ENCODE data around the gene KLHDC7A.

KLHDC7A gene

DNA sequence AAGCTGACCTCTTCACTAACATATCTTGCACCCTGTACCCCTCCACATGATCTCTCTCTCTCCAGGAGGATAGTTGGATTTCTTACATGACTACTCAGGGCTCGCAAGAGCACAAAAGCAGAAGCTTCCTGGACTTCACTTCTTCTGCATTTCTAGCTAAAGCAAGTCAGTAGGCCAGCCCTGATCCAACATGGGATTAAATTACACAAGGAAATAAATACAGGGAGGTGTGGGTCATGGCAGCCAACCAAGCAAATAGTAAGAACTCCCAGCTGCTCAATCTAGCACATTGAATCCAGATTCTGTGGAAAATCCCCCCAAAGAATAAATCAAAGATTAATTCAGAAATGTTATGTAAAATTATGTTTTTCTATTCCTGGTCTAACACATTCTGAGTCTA, 33.3 kb downstream of the KLHDC7A start:
- Histone ChIP-seq H3K4me1 (ENCODE audit: insufficient read depth, low read length) (no peaks in the 10 kb centered on the region), H3K36me3 (ENCODE audit: insufficient read depth, low read depth, low read length) (no peaks in the 10 kb centered on the region), H3K9ac (ENCODE audit: low read depth, low read length) (no peak overlapping the region), H3K27ac (ENCODE audit: low read length) (no peak overlapping the region), H3K4me3 (ENCODE audit: low read length) (no peak overlapping the region), H3K27me3 (ENCODE audit: insufficient read depth, low read length) (no peaks in the 10 kb centered on the region), H3K9me3 (ENCODE audit: insufficient read depth, low read depth, low read length) (peaks cover 13% of the 10 kb centered on the region)

DNA sequence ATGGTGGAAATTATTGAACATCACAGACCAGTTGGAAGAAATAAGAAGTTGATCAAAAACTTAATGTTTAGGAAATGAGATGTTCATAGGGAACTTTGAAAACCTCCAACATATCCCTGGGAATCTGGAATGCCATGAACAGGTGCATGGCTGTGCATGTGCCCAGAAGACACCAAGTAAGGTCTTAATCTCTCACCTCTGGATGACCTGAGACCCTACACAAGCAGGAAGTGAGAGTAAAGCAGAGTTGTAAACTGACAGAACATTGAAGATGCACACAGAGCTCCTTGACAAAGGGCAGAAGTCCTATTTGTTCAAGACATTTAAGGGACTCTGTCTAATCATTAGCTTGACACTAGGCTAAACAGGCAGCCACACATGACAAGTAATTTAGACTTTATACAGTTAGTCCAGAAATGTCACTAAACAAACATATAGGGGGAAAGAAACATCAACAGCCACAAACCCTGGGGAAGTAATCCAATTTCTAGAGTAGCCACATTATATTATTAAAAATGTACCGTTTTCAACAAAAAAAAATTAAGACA, 34.5 kb downstream of the KLHDC7A start:
- Histone ChIP-seq H3K4me1 (ENCODE audit: insufficient read depth, low read length) (no peaks in the 10 kb centered on the region), H3K27me3 (ENCODE audit: insufficient read depth, low read length) (no peaks in the 10 kb centered on the region), H3K36me3 (ENCODE audit: insufficient read depth, low read depth, low read length) (no peaks in the 10 kb centered on the region)

GRCh38 chr1:18516473-18516872, 35.7 kb downstream of the KLHDC7A start:
- H3K36me3 ChIP-seq (ENCODE audit: insufficient read depth, low read depth, low read length), result no peaks in the 10 kb centered on the region
- H3K27me3 ChIP-seq (ENCODE audit: insufficient read depth, low read length), result no peaks in the 10 kb centered on the region
- H3K4me1 ChIP-seq (ENCODE audit: insufficient read depth, low read length), result no peaks in the 10 kb centered on the region
- H3K9ac ChIP-seq (ENCODE audit: low read depth, low read length), result no peak overlapping the region
- H3K4me3 ChIP-seq (ENCODE audit: low read length), result no peak overlapping the region
- H3K27ac ChIP-seq (ENCODE audit: low read length), result no peak overlapping the region
- peaks cover 13% of the 10 kb centered on the region for H3K9me3 ChIP-seq (ENCODE audit: insufficient read depth, low read depth, low read length)

More for the DNA sequence above, 34.5 kb downstream of the KLHDC7A start:
- no peak overlapping the region for H3K4me3 ChIP-seq (ENCODE audit: low read length)
- H3K9me3 ChIP-seq (ENCODE audit: insufficient read depth, low read depth, low read length), result peaks cover 13% of the 10 kb centered on the region
- no peak overlapping the region for H3K27ac ChIP-seq (ENCODE audit: low read length)
- H3K9ac ChIP-seq (ENCODE audit: low read depth, low read length), result no peak overlapping the region

DNA sequence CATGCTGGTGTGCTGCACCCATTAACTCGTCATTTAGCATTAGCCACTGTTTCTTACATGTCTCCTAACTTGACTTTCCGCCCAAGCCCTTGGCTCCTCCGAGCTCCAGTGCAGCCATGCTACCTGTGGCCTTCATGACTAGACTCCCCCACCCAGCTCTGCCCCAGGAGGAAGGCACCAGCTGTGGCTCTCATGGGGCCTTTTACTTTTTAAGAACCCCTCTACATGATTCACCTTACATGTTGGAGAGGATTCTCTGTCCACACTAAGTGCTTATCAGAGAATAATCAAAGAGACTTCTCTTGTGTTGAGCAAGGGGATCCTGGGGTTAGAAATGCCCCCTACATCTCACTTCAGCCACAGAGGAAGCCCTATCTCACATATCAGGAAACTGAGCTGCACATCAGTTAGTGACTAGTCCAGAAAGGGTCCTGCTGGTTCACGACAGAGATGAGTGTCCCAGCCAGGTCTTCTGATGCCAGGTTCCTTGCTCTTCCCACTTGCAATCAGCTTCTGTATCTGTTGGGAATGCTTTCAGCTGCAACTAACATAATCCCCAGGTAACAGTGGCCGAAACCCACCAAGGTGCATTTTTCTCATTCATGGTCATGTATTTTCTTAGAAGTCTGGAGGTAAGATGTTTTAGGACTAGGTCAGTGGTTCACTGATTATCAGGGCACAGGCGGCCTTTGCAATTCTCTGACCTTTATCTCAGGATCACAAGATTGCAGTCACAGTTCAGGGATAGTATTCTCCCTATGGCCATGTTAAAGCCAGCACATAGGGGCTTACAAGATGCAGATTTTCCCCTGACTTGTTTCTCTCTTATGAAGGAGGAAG, 45.9 kb downstream of the KLHDC7A start:
- no peaks in the 10 kb centered on the region; the same call in 1 of the 2 replicates for H3K9me3 ChIP-seq (ENCODE audit: insufficient read depth, low read depth, low read length)
- no peaks in the 10 kb centered on the region for H3K27me3 ChIP-seq (ENCODE audit: insufficient read depth, low read length)
- no peak overlapping the region for H3K4me3 ChIP-seq (ENCODE audit: low read length)
- H3K36me3 ChIP-seq (ENCODE audit: insufficient read depth, low read depth, low read length), result no peaks in the 10 kb centered on the region
- H3K4me1 ChIP-seq (ENCODE audit: insufficient read depth, low read length), result no peaks in the 10 kb centered on the region
- H3K9ac ChIP-seq (ENCODE audit: low read depth, low read length), result no peak overlapping the region
- no peak overlapping the region for H3K27ac ChIP-seq (ENCODE audit: low read length)

- no peak overlapping the region for H3K27ac ChIP-seq (ENCODE audit: low read length)
- H3K9me3 ChIP-seq (ENCODE audit: insufficient read depth, low read depth, low read length), result no peaks in the 10 kb centered on the region
- H3K9ac ChIP-seq (ENCODE audit: low read depth, low read length), result no peak overlapping the region
- no peak overlapping the region for H3K4me3 ChIP-seq (ENCODE audit: low read length)
- no peaks in the 10 kb centered on the region for H3K36me3 ChIP-seq (ENCODE audit: insufficient read depth, low read depth, low read length)
- H3K27me3 ChIP-seq (ENCODE audit: insufficient read depth, low read length), result 0 out of 2 replicates have a peak, but pooled peaks cover 1% of the 10 kb centered on the region
- H3K4me1 ChIP-seq (ENCODE audit: insufficient read depth, low read length), result no peaks in the 10 kb centered on the region
Observed at GRCh38 chr1:18527514-18527913, 46.8 kb downstream of the KLHDC7A start.

DNA sequence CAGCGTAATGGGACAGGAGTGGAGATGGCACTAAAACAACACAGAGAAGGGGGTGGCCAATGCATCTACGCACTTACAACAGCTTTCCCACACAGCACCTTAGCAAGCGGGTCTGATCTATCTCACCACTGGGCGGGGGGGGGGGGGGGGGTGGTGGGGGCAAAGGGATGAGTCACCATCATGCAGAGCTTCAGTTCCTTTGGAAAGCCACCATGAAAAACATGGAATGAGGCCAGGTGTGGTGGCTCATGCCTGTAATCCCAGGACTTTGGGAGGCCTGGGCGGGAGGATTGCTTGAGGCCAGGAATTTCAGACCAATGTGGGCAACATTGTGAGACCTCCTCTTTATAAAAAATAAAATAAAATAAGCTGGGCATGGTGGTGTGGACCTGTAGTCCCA, 47.2 kb downstream of the KLHDC7A start:
- Histone ChIP-seq H3K4me1 (ENCODE audit: insufficient read depth, low read length) (no peaks in the 10 kb centered on the region), H3K9me3 (ENCODE audit: insufficient read depth, low read depth, low read length) (no peaks in the 10 kb centered on the region), H3K4me3 (ENCODE audit: low read length) (no peak overlapping the region), H3K27me3 (ENCODE audit: insufficient read depth, low read length) (0 out of 2 replicates have a peak, but pooled peaks cover 5% of the 10 kb centered on the region), H3K27ac (ENCODE audit: low read length) (no peak overlapping the region), H3K9ac (ENCODE audit: low read depth, low read length) (no peak overlapping the region), H3K36me3 (ENCODE audit: insufficient read depth, low read depth, low read length) (no peaks in the 10 kb centered on the region)

DNA sequence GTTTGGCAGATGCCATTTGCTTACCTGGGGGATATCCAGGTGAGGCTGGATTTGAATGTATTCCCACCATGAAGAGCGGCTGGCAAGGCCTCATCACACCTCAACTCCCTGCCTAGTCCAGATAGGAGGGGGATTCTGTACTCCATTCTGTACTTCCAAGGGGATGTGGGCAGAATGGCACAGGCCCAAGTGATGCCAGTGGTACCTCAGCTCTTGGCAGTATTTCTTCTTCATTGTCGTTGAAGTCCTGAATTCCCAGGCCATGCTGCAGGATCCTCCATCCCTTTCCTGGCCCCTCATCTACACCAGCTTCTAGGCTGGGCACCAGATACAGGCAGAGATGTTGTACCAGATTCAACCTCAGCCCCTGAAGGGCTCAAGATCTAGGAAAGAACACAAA, 47.9 kb downstream of the KLHDC7A start:
- H3K36me3 ChIP-seq (ENCODE audit: insufficient read depth, low read depth, low read length), result no peaks in the 10 kb centered on the region
- no peaks in the 10 kb centered on the region for H3K4me1 ChIP-seq (ENCODE audit: insufficient read depth, low read length)
- no peak overlapping the region for H3K27ac ChIP-seq (ENCODE audit: low read length)
- H3K9me3 ChIP-seq (ENCODE audit: insufficient read depth, low read depth, low read length), result no peaks in the 10 kb centered on the region
- 0 out of 2 replicates have a peak, but pooled peaks cover 5% of the 10 kb centered on the region for H3K27me3 ChIP-seq (ENCODE audit: insufficient read depth, low read length)
- H3K4me3 ChIP-seq (ENCODE audit: low read length), result no peak overlapping the region
- H3K9ac ChIP-seq (ENCODE audit: low read depth, low read length), result no peak overlapping the region

GRCh38 chr1:18529714-18530113, 49.0 kb downstream of the KLHDC7A start:
- no peaks in the 10 kb centered on the region for H3K4me1 ChIP-seq (ENCODE audit: insufficient read depth, low read length)
- H3K9me3 ChIP-seq (ENCODE audit: insufficient read depth, low read depth, low read length), result no peaks in the 10 kb centered on the region
- H3K27me3 ChIP-seq (ENCODE audit: insufficient read depth, low read length), result 0 out of 2 replicates have a peak, but pooled peaks cover 5% of the 10 kb centered on the region

DNA sequence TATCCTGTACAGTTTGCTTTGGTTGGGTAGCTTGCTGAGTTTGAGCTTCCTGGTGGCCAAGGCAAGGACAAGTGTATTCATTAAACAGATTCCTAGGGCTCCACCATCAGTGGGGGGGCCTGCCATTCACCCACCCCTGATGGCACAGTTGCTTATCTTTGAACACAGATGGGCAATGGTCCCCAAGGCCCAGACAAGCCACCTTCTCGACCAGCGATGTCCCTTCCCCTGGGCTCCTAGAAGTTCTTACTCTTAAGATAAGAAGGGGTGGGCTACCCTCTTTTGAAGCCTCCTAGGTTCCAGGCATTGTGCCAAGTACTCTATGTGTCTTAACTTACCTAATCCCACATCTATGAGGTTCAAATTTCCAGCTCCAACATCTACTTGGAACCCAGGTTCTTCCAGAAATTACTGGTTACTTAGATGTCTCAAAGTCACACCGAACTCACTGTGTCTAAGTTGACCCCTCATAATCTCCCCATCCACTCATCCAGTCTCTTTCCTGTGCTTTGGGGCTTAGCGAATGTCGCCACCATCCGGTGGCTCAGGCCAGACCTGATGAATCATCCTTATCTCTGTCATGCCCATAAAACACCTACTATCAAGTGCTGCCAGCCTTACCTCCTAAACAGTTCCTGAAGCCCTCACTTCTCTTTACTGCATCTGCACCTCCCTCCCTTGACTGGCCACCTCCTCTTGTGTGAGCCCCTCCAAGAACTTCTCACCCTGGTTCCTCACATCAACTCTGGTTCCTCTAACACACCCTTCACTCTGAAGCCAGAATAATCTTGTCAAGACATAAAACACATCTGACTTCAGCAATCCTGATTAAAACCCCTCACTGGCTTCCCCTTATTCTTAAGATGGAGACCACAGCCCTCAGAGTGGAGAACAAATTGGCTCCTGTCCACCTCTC, 50.1 kb downstream of the KLHDC7A start:
- Histone ChIP-seq H3K4me3 (ENCODE audit: low read length) (no peak overlapping the region), H3K36me3 (ENCODE audit: insufficient read depth, low read depth, low read length) (no peaks in the 10 kb centered on the region), H3K4me1 (ENCODE audit: insufficient read depth, low read length) (no peaks in the 10 kb centered on the region), H3K9me3 (ENCODE audit: insufficient read depth, low read depth, low read length) (no peaks in the 10 kb centered on the region), H3K27ac (ENCODE audit: low read length) (no peak overlapping the region), H3K27me3 (ENCODE audit: insufficient read depth, low read length) (0 out of 2 replicates have a peak, but pooled peaks cover 5% of the 10 kb centered on the region), H3K9ac (ENCODE audit: low read depth, low read length) (no peak overlapping the region)

More at GRCh38 chr1:18529714-18530113, 49.0 kb downstream of the KLHDC7A start:
- Histone ChIP-seq H3K36me3 (ENCODE audit: insufficient read depth, low read depth, low read length) (no peaks in the 10 kb centered on the region), H3K9ac (ENCODE audit: low read depth, low read length) (no peak overlapping the region), H3K4me3 (ENCODE audit: low read length) (no peak overlapping the region), H3K27ac (ENCODE audit: low read length) (no peak overlapping the region)

DNA sequence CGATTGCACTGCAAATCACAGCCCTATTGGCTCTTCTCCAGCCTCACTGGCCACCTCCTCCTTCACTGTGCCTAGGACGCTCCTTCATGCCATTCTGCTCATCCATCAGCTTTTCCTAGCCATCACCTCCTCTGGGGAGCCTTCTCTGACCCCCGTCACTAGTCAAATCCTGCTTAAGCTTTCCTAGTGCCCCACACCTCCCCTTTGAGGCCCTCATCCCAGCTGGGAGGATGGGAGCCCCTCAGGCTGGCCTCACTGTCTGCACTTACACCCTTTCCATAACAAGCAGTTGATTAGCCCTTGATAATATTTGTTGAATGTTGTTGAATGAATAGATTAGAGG, 50.7 kb downstream of the KLHDC7A start:
- Histone ChIP-seq H3K27me3 (ENCODE audit: insufficient read depth, low read length) (0 out of 2 replicates have a peak, but pooled peaks cover 5% of the 10 kb centered on the region), H3K36me3 (ENCODE audit: insufficient read depth, low read depth, low read length) (no peaks in the 10 kb centered on the region), H3K9me3 (ENCODE audit: insufficient read depth, low read depth, low read length) (no peaks in the 10 kb centered on the region), H3K4me1 (ENCODE audit: insufficient read depth, low read length) (no peaks in the 10 kb centered on the region), H3K9ac (ENCODE audit: low read depth, low read length) (no peak overlapping the region), H3K27ac (ENCODE audit: low read length) (no peak overlapping the region), H3K4me3 (ENCODE audit: low read length) (no peak overlapping the region)

DNA sequence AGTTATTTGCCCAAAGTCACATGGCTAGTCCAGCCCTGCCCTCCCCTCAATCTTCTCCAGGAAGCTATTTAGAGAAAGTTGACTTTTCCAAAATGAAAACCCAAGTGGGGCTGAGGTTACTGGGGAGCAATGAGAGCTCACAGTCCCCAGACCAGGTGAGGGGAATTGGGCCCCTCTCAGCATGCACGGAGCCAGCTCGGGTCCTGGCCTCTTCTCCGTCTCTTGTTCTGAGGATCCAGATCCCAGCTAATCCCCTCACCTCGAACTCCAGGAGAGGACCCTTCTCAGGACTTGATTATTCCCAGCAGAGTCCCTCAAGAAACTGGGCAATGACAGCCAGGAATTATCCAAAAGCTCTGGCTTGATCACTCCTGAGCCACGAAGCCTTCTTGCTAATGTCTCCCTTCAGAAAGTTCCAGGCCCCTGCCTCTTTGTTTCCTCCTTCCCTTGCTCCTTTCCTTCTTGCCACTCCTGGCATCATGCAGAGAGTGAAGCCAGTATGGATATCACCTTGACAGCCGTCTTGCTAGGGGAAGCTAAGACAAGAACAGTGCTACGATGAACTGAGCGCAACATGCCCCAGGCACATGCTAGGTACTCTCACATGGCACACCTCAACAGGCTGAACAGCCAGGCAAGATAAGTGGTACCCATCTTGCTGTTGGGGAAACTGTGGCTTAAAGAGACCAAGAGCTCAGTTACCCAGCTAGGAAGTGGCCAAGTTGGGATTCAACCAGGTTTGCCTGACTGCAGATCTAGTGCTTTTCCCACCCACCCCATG, 51.9 kb downstream of the KLHDC7A start:
- Histone ChIP-seq H3K9ac (ENCODE audit: low read depth, low read length) (no peak overlapping the region), H3K4me3 (ENCODE audit: low read length) (no peak overlapping the region), H3K4me1 (ENCODE audit: insufficient read depth, low read length) (no peaks in the 10 kb centered on the region), H3K36me3 (ENCODE audit: insufficient read depth, low read depth, low read length) (no peaks in the 10 kb centered on the region), H3K27me3 (ENCODE audit: insufficient read depth, low read length) (0 out of 2 replicates have a peak, but pooled peaks cover 5% of the 10 kb centered on the region), H3K27ac (ENCODE audit: low read length) (no peak overlapping the region), H3K9me3 (ENCODE audit: insufficient read depth, low read depth, low read length) (no peaks in the 10 kb centered on the region)

Measured in iPS-20b (cell line).